GDM1 (cell line): Measurements from ENCODE around the gene CYP2J2.
A peak's percentile ranks its signal among the peaks of the same experiment; 100 is the strongest.
"Not testable (repeated sequence)": the region's sequence is repeated elsewhere in the genome, so short reads cannot be mapped to it uniquely, and the experiment has no call there.

Experiments
- DNase-seq: peaks from one replicate; lab custom pipeline; 2025; lab: John Stamatoyannopoulos, UW

CYP2J2 gene

GRCh38 chr1:59926381-59927123, at the start of gene CYP2J2:
CYP2J2 (minus strand) TSS chr1:59926773; CDS start chr1:59926746, 27 bp downstream.
- no peak for DNase-seq

DNA sequence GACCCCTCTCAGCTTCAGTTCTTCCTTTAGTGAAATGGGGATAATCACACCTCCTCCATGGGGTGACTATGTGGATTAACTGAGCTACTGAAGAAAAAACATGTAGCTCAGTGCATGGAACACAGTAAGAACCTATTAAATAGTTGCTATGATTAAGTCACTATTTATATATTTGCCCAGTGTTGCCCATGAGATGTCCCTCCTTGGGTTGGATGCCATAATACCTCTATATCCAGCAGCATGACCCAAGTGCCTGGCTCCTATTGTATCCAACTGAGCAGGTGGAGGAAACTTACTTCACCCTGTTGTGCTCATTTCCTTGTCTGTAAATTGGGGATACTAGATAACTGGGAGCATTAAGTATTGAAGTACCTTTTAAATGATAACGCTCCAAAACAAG, 47.1 kb upstream of the CYP2J2 start:
- no peak for DNase-seq

DNA sequence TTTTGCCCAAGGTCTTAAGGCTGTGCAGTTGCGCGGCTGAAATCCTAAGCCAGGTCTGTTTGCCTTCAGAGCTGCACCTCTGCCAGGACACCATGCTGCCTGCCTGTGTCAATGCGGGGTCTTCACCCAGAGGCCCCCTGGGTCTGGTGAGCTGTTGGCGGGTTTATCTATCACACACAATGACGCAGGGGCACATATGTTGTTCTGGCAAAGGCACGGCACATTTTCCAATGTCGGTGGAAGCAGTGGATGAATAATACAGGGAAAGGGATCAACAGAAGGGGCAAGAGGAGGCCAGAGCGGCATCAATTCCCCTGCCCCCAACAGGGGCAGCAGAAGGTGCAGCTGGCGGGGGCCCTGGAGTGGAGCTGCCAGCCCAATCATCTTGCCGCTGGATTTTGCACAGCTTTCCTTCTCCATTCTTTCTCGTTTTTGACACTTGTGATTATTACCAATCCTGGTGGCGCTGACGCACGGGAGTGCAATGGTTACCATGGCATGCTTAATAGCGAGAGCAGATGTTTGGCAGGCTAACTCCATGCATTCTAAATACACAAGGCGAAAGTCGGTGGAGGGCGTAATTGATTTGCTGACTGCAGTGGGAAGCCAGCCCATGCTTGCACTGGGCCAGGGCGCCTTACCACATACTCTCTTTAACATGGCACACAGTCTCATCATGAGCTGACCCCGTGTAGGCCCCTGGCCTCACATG, 45.8 kb upstream of the CYP2J2 start:
- no peak for DNase-seq

GRCh38 chr1:59971464-59971911, 44.9 kb upstream of the CYP2J2 start:
- no peak for DNase-seq

GRCh38 chr1:59969542-59970175, 43.1 kb upstream of the CYP2J2 start:
- DNase-seq: not testable (repeated sequence)

- DNase-seq: not testable (repeated sequence)
Observed at GRCh38 chr1:59968746-59969145, 42.2 kb upstream of the CYP2J2 start.

DNA sequence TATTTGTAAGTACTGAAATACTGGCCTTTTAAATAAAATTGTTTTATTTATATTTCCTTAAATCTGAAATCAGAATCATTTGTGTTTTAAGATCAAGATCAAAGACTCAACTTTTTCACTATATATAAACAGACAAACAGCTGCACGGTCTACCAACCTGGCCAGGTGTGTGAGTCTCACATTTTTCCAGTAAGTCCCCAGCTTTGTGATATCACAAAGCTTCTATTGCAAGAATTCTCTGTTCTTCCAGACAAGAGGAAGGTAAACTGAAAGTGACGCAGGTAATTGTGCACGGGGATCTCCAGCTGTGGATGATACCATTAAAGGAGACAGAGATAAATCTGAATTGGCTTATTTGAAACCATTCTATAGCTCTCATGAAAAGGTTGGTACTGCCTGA, 41.2 kb upstream of the CYP2J2 start:
- DNase-seq: no peak

DNA sequence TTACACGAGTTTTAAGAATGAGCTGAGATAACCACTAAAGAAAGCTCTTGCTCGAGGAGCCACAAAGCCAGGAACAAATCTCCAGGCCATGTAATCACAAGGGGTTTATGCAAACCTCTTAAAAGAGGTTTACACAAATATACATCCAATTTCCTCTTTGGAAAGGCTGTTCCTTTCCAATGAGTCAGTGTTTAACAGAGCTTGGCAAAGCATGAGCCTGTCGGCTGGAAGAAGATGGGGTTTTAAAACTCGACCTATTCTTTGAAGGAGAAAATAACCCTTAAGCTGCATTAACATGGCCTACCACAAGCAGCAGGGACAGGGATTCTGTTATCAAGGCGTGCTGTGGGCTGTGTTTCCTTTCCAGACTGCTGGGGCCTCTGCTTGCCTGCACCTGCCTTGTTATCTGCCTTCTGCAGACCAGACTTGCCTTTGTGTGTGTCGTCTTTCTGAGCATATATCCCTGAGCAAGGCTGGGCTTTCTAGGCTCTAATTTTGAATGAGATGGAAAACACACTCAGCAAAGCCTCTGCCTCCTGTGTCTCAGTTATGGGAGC, 40.6 kb upstream of the CYP2J2 start:
- no peak for DNase-seq

DNA sequence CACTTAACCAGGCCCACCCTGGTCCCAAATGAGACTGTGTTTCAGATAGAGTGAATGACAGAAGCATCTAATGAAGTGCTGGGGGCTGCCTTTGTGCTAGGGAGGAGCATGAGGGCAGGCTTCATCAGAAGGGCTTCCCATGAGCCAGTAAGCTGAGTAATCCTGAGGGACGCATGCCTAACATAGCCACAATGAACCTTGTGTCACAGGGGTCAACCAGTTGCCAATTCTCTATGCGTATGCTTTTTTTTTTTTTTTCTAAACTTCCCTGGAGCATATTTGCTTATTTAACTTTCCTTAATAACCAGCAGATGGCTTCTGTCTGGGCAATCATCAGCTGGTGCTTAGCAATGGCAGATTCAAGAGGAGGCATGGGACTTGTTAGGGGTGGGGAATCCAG, 25.5 kb upstream of the CYP2J2 start:
- DNase-seq: no peak

- no peak for DNase-seq
Observed at GRCh38 chr1:59949648-59950047, 23.1 kb upstream of the CYP2J2 start.

GRCh38 chr1:59948990-59949389, 22.4 kb upstream of the CYP2J2 start:
- no peak for DNase-seq

- DNase-seq: peak; percentile 24
Observed at GRCh38 chr1:59947047-59947938, 20.7 kb upstream of the CYP2J2 start.

DNA sequence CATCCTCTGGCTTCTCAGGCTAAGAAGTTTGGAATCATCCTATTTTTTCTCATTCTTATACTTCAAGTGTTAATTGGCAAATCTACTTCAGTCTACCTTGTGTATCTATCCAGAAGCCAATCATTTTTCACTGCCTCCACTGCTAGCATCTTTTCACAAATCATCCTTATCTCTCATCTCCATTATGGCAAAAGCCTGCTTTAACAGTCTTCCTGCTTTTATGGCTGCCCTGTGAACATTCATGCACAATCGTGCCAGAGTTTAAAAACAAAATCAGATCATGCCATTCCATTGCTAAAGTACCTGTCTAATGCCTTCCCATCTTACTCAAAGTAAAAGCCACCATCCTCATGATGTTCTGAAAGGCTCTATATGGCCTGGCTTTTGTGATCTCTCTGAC, 19.2 kb upstream of the CYP2J2 start:
- no peak for DNase-seq

DNA sequence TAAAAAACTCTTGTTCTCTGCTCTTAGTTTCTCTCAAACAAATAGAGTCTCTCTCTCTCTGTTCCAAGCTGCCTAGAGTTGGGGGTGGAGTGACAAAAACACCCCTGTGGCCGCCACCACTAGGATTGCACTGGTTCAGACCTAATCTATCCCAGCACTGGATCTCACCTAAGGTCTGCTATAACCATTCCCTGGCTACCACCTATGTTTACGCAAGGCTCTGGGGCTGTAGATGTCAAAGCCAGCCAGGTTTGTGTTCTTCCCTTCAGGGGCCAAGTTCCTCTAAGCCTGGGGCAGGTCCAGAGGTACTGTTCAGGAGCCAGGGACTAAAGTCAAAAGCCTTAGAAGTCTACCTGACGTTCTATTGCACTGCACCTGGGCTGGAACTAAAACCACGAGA, 12.8 kb upstream of the CYP2J2 start:
- no peak for DNase-seq

DNA sequence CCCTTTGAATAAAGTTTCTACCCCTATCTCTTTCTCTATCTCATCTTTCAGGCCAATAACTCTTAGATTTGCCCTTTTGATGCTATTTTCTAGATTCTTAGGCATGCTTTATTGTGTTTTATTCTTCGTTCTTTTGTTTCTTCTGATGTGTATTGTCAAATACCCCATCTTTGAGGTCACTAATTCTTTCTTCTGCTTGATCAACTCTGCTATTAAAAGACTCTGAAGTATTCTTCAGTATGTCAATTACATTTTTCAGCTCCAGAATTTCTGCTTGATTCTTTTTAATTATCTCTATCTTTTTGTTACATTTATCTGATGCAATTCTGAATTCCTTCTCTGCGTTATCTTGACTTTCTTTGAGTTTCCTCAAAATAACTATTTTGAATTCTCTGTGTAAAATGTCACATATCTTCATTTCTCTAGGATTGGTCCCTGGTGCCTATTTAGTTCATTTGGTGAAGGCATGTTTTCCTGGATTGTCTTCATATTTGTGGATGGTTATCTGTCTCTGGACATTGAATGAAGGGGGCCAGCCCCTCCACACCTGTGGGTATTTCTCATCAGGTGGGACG, 11.2 kb upstream of the CYP2J2 start:
- DNase-seq: no peak

DNA sequence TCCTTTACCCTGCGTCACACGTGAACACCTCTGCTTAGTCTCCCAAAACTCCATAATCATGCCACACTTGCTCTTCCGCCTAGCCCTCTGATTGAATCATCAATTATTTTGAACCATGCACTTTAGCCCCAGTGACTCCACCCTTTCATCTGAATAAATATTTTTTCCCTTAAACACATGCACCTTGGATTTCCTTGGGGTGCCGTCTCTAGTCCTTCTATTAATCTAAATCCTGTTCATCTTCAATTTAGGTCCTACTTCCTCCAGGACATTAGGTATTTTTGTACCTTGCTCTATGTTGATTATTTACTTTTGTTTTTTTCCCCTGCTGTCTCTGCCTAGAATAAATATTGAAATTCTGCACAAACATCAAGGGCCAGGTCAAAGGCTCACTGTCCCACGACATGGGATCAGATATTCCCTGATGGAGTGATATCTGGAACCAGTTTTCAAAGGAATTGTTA, 9.8 kb upstream of the CYP2J2 start:
- no peak for DNase-seq

GRCh38 chr1:59928996-59929395, 2.4 kb upstream of the CYP2J2 start:
- no peak for DNase-seq

- DNase-seq: no peak
Observed at GRCh38 chr1:59927213-59927612, 640 bp upstream of the CYP2J2 start.

DNA sequence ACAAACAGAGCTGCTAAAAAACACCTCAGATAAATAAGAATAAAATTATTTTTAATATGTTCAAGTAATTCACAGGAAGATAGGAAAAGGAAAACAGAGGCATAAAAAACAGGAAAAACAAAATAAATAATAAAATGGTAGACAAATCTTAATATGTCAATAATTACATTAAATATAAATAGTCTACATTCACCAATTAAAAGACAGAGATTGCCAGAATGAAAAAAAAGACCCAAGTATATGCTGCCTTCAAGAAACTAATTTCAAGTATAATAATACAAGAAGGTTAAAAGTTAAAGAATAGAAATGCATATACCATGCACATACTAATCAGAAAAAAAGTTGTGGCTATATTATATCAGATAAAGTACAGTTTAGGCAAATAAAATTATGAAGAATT, 1.9 kb downstream of the CYP2J2 start:
- no peak for DNase-seq

DNA sequence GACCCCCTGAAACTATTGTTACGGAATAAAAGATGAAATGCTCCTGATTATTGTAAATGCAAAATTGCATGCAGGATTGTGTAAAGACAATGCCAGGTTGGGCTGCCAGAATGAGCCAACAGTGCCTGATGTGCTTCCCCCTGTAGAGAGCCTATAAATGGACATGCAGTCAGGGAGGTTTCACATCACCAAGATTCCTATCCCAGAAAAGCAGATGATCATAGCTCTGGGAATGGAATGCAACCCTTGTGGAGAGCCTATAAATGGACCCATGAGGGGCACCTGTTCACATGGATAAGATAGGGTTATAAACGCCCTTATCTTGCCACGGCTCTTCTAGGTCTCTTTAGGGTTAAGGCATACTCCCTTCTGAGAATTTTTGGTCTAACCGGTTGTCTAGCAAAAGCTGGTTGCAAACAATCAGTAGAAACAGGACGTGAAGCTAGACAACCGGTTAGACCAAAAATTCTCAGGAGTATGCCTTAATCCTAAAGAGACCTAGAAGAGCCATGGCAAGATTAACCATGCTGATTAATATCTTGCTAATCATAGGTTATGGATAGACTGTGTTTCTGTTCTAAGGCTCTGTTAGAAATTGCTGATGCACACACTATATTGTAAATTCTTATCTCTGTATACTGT, 5.2 kb downstream of the CYP2J2 start:
- not testable (repeated sequence) for DNase-seq

- DNase-seq: no peak
Observed at GRCh38 chr1:59919746-59920145, 6.8 kb downstream of the CYP2J2 start.
